ENCODE results near the gene SDC4.

- no peak for TF ChIP-seq CTCF (conservative IDR thresholded peaks at IDR 0.05)
- TF ChIP-seq EZH2 (IDR thresholded peaks at IDR 0.05; ENCODE audit: low read depth), result no peak
These were observed 39.0 kb upstream of the SDC4 start for GRCh38 chr20:45387274-45387673.

Measured in PC-9 (cell line).